Astrocyte of the cerebellum (primary cell): ENCODE results near the gene EVI2A.
"Not testable (repeated sequence)": the region's sequence is repeated elsewhere in the genome, so short reads cannot be mapped to it uniquely, and the experiment has no call there.

ENCODE experiments used
- DNase-seq: peaks from one replicate; pipeline ENCODE4 v3.0.0-alpha.2; 2011; ENCODE audit warnings: low read depth
- H3K4me3 ChIP-seq: 2 replicates; pipeline ENCODE4 v1.5.1; 2011; ENCODE audit warnings: mild to moderate bottlenecking, low read depth, low read length, moderate library complexity
- CTCF ChIP-seq: IDR thresholded peaks from 2 replicates; pipeline ENCODE4 v1.5.1; 2012; ENCODE audit warnings: low read length, low read depth, moderate library complexity, mild to moderate bottlenecking; ENCODE audit errors: missing control alignments
- in situ Hi-C: cut with HindIII; loops from 2 replicates; pipeline ENCODE4 v1.10.0; 2017; ENCODE audit warnings: low sequenced_read_pairs

Gene EVI2A

GRCh38 chr17:31294820-31295488 is 26.5 kb downstream of the EVI2A start:
- in situ Hi-C loops: no loop called here
- no peak for TF ChIP-seq CTCF
- DNase-seq: peak; percentile 24
- H3K4me3 ChIP-seq: no peak overlapping the region

DNA sequence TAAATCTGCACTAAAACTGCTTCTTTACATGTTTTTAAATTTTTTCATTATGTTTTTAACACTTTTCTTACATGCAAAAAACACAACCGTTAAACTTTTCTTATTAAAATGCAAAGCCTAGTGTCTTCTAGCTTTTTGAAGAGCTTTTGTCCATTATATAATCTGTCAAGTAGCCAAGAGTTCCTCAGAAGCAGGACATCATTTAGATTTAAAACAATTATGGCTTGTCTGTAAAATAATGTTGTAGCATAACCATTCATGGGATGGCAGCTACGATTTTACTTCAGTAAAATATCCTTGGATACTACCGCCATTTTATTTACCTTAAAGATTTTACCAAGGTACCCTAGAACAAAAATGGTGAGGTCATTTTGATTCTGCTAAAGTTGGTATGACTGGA is 27.2 kb downstream of the EVI2A start:
- DNase-seq: no peak
- no peak for TF ChIP-seq CTCF
- in situ Hi-C loops: no loop called here
- no peak overlapping the region for H3K4me3 ChIP-seq

DNA sequence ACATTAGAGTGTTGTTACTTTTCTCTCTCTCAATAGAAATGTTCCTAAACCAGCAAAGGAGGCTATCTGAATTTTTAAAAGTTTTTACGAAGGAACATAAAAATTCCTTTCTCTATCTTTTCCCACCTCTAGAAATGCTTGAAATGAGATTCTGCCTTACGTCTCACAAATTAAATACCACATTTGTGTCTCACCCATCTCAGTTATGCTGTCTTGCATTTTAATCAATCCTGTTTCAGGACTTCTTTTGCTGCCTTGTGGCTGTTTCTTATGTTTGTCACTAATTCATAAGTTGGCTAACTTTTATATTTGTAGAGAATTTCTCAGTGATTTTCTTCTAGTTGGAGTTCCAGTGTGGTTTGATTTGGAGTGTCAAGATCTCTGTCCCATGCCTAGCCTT is 27.8 kb downstream of the EVI2A start:
- in situ Hi-C loops: no loop called here
- TF ChIP-seq CTCF: no peak
- H3K4me3 ChIP-seq: no peak overlapping the region
- DNase-seq: no peak

DNA sequence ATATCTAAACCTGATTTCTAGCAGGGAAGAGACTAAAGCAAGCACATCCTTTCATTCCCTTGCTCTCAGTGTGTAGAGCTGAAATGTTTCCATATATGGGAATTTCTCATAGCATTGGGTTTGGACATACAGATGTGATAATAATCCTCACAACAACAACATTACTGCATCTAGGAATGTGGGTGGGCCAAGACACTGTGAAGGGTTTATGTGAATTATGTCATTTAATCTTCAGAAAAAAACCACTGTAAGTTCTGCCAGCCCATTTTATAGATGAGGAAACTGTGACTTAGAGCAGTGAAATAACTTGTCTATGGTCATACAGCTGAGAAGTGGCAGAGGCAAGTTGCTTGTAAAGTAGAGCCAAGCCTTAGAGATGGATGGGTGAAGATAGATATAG is 29.6 kb downstream of the EVI2A start:
- TF ChIP-seq CTCF: no peak
- H3K4me3 ChIP-seq: no peak overlapping the region
- DNase-seq: no peak
- in situ Hi-C loops: no loop called here

GRCh38 chr17:31289790-31290189 is 31.6 kb downstream of the EVI2A start:
- in situ Hi-C loops: no loop called here
- TF ChIP-seq CTCF: no peak
- no peak for DNase-seq
- no peak overlapping the region for H3K4me3 ChIP-seq

DNA sequence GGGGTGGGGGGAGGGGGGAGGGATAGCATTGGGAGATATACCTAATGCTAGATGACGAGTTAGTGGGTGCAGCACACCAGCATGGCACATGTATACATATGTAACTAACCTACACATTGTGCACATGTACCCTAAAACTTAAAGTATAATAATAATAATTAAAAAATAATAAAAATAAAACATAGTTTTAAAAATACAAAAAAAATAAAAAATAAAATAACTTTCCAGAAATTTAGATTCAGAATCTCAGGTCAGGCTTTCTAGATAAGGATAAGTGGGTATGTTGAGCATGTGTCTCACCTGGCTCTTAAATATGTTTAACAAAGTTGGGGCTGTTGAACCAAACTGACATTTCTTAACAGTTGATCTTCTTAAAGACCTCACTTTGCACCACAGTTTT is 33.5 kb downstream of the EVI2A start:
- H3K4me3 ChIP-seq, DNase-seq, in situ Hi-C loops: not testable (repeated sequence)

GRCh38 chr17:31286587-31286986 is 34.8 kb downstream of the EVI2A start:
- in situ Hi-C loops: no loop called here
- no peak for DNase-seq
- H3K4me3 ChIP-seq: no peak overlapping the region
- no peak for TF ChIP-seq CTCF
